ENCODE measurements around the gene CD3D.

Gene CD3D

GRCh38 chr11:118342503-118343161, at the start of gene CD3D:
Gene CD3D (minus strand): TSS chr11:118342705. CDS start chr11:118342607, 98 bp downstream.
- peak; percentile 88 for DNase-seq

GRCh38 chr11:118383657-118384056, 41.2 kb upstream of the CD3D start:
- no peak for DNase-seq

- DNase-seq = no peak
Measured at GRCh38 chr11:118382954-118383353, 40.4 kb upstream of the CD3D start.

GRCh38 chr11:118380571-118380970, 38.1 kb upstream of the CD3D start:
- DNase-seq = no peak

- no peak for DNase-seq
Measured at GRCh38 chr11:118379497-118379896, 37.0 kb upstream of the CD3D start.

GRCh38 chr11:118375978-118376377, 33.5 kb upstream of the CD3D start:
- no peak for DNase-seq

- DNase-seq = no peak
Measured at GRCh38 chr11:118374729-118375128, 32.2 kb upstream of the CD3D start.

GRCh38 chr11:118373871-118374270, 31.4 kb upstream of the CD3D start:
- DNase-seq = no peak

GRCh38 chr11:118373263-118373662, 30.8 kb upstream of the CD3D start:
- DNase-seq = no peak

GRCh38 chr11:118370774-118371173, 28.3 kb upstream of the CD3D start:
- no peak for DNase-seq

- DNase-seq = no peak
Measured at GRCh38 chr11:118366287-118366686, 23.8 kb upstream of the CD3D start.

- DNase-seq = no peak
Measured at GRCh38 chr11:118364956-118365615, 22.6 kb upstream of the CD3D start.

- peak; percentile 99 for DNase-seq
Measured at GRCh38 chr11:118359295-118359958, 16.9 kb upstream of the CD3D start, which contains the start of gene UBE4A. Gene UBE4A (plus strand): TSS chr11:118359600. CDS start chr11:118365081, 5,481 bp downstream.

- no peak for DNase-seq
Measured at GRCh38 chr11:118358071-118358470, 15.6 kb upstream of the CD3D start.

- DNase-seq = peak; percentile 40
Measured at GRCh38 chr11:118353084-118353710, 10.7 kb upstream of the CD3D start.

- no peak for DNase-seq
Measured at GRCh38 chr11:118349475-118349874, 7.0 kb upstream of the CD3D start.

- DNase-seq = peak; percentile 89
Measured at GRCh38 chr11:118343981-118344515, 1.5 kb upstream of the CD3D start, which contains the start of gene CD3G. Gene CD3G (plus strand): TSS chr11:118344344. CDS start chr11:118344424, 80 bp downstream.

GRCh38 chr11:118343248-118343647, 743 bp upstream of the CD3D start:
- peak; percentile 49 for DNase-seq

- peak; percentile 36 for DNase-seq
Measured at GRCh38 chr11:118341815-118342489, 553 bp downstream of the CD3D start.

GRCh38 chr11:118341261-118341660, 1.2 kb downstream of the CD3D start:
- DNase-seq = no peak

- no peak for DNase-seq
Measured at GRCh38 chr11:118340449-118340848, 2.1 kb downstream of the CD3D start.

GRCh38 chr11:118339281-118339961, 3.1 kb downstream of the CD3D start:
- DNase-seq = peak; percentile 27

Data from activated CD4-positive, alpha-beta T cell treated with anti-CD3 and anti-CD28 coated beads, Interleukin-2, Interleukin-6, amounts not matched to agents 100 ng/mL and 50 ng/mL, durations not matched to agents 16 hours and 8 hours (primary cell).